NCI-H1092 treated with DMSO at 0.1 percent for 48 hours (cell line): Measurements from ENCODE around the gene ZBTB12.
"Not testable (repeated sequence)": the region's sequence is repeated elsewhere in the genome, so short reads cannot be mapped to it uniquely, and the experiment has no call there.

Source experiments
- DNase-seq: peaks from one replicate; lab custom pipeline; 2025; lab: John Stamatoyannopoulos, UW

ZBTB12 gene, protein sequence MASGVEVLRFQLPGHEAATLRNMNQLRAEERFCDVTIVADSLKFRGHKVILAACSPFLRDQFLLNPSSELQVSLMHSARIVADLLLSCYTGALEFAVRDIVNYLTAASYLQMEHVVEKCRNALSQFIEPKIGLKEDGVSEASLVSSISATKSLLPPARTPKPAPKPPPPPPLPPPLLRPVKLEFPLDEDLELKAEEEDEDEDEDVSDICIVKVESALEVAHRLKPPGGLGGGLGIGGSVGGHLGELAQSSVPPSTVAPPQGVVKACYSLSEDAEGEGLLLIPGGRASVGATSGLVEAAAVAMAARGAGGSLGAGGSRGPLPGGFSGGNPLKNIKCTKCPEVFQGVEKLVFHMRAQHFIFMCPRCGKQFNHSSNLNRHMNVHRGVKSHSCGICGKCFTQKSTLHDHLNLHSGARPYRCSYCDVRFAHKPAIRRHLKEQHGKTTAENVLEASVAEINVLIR

DNA sequence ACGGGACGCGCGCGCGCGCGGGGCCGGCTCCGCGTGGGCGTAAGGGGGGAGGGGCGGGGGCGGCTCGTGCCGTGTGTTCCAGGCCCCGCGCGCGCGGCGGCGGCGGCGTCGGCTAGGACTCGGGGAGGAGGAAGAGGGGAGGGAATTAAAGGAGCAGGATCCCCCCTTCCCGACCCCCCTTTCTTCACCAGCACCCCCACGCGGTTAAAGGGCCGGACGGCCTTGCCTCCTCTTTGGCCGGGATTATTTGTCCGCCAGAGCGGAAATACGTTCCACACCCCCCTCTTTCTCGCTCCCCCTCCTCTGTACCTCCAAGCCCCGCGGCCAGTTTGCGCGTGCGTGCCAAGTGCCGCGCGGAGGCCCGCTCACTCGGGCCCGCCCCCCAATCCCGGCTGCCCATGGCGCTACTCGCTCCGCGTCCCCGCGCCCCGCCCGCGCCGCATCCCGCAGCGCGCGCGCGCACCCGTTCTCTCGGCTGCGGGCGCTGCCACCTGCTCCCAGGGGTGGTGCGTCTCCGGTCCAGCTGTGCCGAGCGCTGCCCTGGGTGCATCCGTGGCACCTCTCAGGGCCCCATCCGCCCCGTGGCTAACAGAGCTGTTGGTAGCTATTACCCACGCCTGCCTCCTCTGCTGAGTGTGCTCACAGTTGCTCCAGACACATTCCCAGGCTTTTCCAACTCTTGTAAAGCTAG lies at the start of gene ZBTB12:
ZBTB12 (minus strand) TSS at position 134 of the 691 bp plus-strand sequence. CDS start 781 bp downstream, outside the sequence.
- DNase-seq, result peak; percentile 87

DNA sequence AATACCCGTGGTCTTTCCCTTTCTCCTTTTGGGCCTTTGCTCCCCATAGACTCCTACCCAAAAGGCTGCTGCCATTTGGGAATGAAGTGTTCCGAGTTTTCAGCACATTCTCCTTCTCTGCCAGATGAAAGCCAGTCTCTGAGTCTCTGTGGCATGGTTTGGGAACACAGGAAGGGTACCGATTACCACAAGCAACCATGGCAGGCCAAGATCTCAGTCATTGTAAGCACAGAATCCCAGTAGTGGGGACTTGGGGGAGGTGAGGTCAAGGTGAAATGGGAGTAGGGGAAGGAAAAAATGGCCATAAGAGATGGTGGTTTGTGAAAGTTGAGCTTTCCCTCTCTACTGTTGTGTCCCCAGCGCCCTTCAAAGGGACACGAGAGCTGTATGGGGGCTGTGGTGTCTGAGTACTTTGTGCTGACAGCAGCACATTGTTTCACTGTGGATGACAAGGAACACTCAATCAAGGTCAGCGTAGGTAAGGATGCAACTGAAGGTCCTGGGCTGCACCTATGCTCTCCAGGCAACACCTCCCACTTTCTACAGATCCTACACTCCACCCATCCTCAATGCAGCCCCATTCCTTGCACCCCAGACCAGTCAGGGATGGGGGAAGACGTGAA lies 48.2 kb upstream of the ZBTB12 start:
- DNase-seq, result no peak

DNA sequence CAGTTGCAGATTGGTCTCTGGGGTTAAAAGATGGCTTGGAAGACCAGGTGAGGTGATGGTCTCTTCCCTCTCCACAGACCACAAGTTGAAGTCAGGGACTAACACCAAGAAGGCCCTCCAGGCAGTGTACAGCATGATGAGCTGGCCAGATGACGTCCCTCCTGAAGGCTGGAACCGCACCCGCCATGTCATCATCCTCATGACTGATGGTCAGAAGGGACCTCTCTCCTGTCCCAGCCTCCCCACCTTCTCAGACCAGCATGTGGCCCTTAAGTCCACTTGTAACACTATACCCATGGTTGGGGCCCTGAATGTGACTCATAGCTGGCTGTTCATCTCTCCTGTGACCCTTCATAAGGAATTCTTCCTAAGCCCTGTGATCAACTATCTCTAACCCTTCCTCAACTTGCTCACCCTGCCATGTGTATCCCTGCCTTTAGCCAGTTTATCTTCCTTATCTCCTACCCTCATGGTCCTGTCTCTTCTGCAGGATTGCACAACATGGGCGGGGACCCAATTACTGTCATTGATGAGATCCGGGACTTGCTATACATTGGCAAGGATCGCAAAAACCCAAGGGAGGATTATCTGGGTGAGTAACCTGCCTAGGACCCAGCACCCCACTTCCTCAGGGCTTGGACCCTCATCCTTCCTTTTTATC lies 47.0 kb upstream of the ZBTB12 start:
- no peak for DNase-seq

DNA sequence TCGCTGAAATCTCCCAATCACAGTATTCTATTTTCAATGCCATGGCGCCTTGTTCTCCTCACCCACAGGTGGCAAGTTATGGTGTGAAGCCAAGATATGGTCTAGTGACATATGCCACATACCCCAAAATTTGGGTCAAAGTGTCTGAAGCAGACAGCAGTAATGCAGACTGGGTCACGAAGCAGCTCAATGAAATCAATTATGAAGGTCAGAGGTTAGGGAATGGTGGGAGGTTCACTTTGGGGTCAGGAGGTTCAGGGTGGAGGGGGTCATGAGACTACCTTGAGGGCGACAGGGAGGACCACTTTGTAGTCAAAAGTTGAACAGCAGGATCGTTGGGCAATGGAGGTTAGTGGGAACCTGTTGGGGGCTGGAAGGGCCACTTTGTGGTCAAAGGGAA lies 46.4 kb upstream of the ZBTB12 start:
- DNase-seq, result no peak

DNA sequence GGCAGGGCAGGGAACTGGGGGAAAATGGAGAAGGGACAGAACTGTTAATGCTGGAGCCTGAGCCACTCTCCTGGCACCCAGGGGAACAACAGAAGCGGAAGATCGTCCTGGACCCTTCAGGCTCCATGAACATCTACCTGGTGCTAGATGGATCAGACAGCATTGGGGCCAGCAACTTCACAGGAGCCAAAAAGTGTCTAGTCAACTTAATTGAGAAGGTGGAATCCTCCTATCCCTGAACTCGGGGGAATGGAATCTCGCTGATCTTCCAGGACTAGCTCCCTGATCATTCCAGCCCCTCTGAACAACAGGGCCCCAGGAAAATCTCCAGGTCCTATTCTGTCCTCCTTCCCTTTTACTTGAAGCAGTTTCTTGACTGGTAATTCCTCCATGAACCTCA lies 46.0 kb upstream of the ZBTB12 start:
- no peak for DNase-seq

DNA sequence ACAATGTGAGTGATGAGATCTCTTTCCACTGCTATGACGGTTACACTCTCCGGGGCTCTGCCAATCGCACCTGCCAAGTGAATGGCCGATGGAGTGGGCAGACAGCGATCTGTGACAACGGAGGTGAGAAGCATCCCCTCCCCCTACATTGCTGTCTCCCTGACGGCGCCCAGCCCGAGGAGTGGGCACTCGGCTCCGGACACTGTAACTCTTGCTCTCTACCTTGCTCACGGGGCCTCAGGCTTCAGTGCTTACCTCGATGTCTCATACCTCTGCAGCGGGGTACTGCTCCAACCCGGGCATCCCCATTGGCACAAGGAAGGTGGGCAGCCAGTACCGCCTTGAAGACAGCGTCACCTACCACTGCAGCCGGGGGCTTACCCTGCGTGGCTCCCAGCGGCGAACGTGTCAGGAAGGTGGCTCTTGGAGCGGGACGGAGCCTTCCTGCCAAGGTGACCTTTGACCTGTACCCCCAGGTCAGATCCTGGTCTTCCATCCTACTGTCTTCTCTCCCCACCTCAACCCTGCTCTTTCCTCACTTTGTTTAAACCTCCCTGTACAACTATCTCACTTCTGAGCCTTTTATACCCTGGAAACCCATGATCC lies 45.3 kb upstream of the ZBTB12 start:
- DNase-seq, result no peak

DNA sequence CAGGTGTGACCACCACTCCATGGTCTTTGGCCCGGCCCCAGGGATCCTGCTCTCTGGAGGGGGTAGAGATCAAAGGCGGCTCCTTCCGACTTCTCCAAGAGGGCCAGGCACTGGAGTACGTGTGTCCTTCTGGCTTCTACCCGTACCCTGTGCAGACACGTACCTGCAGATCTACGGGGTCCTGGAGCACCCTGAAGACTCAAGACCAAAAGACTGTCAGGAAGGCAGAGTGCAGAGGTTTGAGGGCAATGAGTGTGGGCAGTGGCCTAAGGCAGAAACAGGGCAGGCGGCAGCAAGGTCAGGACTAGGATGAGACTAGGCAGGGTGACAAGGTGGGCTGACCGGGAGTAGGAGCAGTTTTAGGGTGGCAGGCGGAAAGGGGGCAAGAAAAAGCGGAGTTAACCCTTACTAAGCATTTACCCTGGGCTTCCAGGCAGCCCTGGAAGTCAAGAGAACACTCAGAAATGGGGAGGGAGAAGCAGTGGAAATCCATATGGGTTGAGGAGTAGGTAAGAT lies 44.5 kb upstream of the ZBTB12 start:
- DNase-seq, result no peak

DNA sequence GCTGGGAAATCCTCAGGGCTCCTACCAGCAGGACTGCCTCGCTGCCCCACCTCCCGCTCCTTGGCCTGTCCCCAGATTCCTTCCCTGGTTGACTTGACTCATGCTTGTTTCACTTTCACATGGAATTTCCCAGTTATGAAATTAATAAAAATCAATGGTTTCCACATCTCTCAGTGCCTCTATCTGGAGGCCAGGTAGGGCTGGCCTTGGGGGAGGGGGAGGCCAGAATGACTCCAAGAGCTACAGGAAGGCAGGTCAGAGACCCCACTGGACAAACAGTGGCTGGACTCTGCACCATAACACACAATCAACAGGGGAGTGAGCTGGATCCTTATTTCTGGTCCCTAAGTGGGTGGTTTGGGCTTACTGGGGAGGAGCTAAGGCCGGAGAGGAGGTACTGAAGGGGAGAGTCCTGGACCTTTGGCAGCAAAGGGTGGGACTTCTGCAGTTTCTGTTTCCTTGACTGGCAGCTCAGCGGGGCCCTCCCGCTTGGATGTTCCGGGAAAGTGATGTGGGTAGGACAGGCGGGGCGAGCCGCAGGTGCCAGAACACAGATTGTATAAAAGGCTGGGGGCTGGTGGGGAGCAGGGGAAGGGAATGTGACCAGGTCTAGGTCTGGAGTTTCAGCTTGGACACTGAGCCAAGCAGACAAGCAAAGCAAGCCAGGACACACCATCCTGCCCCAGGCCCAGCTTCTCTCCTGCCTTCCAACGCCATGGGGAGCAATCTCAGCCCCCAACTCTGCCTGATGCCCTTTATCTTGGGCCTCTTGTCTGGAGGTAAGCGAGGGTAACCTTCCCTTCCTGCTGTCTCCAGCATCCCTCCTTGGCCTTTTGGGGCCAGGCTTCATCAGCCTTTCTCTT lies 43.9 kb upstream of the ZBTB12 start, which contains the start of gene CFB:
CFB (plus strand) TSS at position 589 of the 863 bp plus-strand sequence; CDS start at position 716, 127 bp downstream.
- no peak for DNase-seq

DNA sequence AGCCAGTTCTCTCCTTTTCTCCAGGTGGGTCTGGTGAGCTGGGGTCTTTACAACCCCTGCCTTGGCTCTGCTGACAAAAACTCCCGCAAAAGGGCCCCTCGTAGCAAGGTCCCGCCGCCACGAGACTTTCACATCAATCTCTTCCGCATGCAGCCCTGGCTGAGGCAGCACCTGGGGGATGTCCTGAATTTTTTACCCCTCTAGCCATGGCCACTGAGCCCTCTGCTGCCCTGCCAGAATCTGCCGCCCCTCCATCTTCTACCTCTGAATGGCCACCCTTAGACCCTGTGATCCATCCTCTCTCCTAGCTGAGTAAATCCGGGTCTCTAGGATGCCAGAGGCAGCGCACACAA lies 43.2 kb upstream of the ZBTB12 start:
- DNase-seq, result no peak

DNA sequence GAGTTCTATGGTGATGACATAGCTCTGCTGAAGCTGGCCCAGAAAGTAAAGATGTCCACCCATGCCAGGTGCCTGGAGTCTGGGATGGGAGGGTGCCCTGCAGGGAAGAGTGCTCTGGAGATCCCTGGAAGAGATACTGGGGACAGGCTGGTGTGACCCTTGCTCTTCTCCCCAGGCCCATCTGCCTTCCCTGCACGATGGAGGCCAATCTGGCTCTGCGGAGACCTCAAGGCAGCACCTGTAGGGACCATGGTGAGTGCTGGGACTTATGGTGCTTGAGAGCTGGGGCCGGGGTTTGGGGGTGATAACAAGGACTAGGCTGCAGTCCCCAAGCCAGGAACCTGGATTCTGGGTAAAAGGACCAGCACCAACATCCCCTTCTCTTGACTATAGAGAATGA lies 41.9 kb upstream of the ZBTB12 start:
- DNase-seq, result no peak

DNA sequence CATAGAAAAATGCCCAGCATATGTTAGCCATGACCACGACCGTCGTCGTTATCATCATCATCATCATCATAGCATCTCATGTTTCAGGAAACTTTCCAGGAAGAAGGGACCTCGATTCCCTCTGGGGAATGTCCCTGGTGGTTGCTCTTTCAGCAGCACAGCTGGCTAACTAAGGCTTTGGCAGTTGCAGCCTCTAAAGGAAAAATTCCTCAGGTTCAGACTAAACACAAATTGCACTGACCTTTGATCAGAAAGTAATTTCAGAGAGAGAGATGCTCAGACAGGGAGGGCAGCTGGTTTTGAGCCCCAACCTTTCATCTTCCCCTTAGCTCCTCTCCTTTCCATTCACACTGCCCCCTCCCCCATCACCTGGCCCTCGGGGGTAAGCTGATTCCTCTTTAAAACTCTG lies 38.4 kb upstream of the ZBTB12 start:
- no peak for DNase-seq

DNA sequence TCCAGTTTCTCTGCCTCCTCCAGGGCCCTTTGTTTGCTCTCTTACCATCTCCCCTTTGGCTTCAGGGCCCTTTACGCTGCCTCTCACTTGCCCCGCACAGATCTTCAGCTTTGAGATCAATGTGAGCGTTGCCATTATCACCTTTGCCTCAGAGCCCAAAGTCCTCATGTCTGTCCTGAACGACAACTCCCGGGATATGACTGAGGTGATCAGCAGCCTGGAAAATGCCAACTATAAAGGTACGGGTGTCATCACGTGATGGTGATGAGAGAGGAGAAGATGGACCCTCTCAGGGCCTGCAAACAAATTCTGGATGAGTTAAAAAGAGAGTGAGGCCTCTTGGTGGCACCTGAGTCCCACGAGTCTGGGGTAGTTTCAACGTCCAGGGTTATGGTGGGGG lies 33.9 kb upstream of the ZBTB12 start:
- DNase-seq, result no peak

DNA sequence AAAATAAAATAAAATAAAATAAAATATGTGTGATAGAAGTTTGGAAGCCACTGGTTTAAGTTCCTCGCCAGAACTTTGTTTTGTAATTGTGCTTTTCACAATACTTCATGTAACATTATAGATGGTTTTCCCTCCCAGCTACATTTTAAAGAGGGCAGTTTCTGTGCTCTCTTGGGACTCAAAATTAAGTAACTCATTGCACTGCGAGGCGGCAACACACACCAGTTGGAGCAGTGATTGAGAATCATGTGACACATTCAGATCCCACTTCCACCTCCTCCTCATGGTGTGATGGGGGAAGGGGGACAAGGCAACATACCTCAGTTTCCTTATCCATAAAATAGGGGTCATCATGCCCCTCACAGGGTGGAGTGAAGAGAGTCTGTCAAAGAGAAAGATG lies 33.1 kb upstream of the ZBTB12 start:
- no peak for DNase-seq

DNA sequence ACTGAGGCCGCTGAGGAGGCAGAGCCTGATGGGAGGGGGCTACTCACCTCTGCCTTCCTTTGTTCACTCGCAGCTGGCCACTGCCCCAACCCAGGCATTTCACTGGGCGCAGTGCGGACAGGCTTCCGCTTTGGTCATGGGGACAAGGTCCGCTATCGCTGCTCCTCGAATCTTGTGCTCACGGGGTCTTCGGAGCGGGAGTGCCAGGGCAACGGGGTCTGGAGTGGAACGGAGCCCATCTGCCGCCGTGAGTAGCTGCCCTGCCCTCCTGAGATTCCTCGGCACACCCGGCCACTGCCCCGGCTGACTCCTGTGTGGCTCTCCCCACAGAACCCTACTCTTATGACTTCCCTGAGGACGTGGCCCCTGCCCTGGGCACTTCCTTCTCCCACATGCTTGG lies 31.7 kb upstream of the ZBTB12 start:
- DNase-seq, result no peak

DNA sequence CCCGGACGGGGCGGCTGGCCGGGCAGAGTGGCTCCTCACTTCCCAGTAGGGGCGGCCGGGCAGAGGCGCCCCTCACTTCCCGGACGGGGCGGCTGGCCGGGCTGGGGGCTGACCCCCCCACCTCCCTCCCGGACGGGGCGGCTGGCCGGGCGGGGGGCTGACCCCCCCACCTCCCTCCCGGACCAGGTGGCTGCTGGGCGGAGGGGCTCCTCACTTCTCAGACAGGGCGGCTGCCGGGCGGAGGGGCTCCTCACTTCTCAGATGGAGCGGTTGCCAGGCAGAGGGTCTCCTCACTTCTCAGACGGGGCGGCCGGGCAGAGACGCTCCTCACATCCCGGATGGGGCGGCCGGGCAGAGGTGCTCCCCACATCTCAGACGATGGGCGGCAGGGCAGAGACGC lies 30.3 kb upstream of the ZBTB12 start:
- not testable (repeated sequence) for DNase-seq

DNA sequence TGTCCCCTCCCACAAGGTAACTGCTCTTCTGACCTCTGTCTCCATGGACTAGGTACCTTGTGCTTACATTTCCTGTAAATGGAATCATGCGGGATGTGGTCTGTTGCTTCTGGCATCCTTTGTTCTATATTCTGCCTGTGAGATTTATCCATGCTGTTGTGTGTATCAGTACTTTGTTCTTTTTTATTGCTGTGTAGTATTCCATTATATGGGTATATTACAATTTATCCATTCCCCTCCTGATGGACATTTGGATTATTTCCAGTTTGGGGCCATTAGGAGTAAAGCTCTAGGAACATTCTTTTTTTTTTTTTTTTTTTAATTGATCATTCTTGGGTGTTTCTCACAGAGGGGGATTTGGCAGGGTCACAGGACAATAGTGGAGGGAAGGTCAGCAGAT lies 29.1 kb upstream of the ZBTB12 start:
- no peak for DNase-seq

DNA sequence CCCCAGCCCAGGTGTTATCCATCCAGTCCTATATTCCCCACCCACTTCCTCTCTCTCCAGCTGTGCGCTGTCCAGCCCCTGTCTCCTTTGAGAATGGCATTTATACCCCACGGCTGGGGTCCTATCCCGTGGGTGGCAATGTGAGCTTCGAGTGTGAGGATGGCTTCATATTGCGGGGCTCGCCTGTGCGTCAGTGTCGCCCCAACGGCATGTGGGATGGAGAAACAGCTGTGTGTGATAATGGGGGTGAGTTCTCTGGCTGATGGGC lies 26.7 kb upstream of the ZBTB12 start:
- no peak for DNase-seq

DNA sequence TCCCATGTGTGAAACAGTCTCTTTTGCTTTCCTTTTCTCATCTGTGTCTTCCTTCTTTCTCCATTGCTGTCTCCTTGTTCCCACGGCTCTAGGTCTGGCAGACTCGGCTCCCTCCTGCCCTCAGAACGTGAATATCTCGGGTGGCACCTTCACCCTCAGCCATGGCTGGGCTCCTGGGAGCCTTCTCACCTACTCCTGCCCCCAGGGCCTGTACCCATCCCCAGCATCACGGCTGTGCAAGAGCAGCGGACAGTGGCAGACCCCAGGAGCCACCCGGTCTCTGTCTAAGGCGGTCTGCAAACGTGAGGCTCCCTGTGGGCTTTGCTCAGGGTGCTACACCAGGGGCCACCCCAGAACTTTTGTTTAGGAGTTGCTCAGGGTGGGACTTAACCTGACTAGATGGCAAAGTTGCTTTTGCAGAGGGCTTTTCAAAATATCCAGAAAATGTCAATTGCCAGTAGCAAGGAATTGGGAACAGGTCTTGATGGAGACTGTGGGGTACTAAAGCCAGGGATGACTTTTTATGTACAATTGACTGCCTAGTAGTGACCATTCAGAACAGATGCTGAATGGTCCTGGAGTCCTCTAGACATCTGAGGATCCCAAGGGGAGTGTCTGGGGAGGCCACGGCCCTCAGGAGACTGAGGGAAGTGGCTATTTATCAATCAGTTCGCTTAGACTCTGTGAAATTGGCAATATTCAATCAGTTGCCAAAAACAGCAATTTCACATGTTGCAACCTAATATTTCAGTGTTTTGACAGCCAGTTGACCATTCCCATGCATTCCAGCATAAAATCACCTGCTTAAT lies 26.2 kb upstream of the ZBTB12 start:
- DNase-seq, result no peak

DNA sequence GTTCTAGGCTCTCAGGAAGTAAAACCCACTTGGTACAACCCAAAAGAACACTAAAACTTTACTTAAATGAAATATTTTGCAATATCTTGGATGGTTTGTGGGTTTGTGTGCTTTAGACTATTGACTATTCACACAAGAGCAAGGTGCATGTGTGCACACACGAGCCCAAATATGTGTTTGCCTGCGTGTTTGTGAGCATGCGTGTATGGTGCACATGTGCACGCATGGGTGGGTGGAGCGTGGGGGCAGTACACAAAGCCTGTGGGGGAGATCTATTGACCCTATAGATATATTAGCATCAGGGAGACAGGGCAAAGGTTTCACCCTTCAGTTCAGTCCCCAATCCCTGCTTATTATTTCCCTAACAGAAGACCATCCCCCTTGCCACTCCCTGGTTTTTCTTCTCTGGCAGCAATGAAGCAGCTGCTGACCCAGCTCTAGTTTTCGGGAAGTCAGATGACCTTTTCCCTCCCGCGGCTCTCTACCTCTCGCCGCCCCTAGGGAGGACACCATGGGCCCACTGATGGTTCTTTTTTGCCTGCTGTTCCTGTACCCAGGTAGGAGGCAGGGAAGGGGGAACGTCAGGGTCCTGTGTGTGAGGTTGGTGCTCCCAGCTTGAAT lies 25.5 kb upstream of the ZBTB12 start, which contains the start of gene C2:
C2 (plus strand) TSS at position 476 of the 621 bp plus-strand sequence; CDS start at position 512, 36 bp downstream.
- no peak for DNase-seq

DNA sequence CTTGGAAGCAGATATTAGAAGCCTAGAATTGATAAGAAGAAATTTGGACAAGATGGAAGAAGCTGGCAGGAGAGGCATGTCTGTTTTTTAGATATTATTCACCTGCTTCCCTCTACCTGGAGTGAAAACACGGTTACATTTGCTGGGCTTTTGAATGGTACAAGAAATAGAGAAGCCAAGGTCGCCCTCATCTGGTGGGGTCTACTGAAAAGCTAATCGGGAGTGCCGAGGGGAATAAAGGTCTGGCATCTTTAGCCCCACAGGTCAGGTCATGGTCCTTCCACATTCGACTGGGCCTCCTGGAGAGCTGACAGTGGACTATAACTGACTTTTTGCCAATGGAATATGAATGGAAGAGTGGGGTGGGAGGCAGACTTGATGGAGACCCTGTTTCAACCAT lies 21.1 kb upstream of the ZBTB12 start:
- peak; percentile 15 for DNase-seq
